HCT116 (cell line): Measurements from ENCODE around the gene ADAR. TPM values are rescaled to one million over a fixed set of nuclear protein-coding genes. Genes with fewer than 3 reads are reported as not detected.

Experiments
- total RNA-seq: library from RNA; stranded (reverse); gene quantifications from one replicate; pipeline ENCODE4 v1.2.1, GENCODE V29; 2021; ENCODE audit not compliant: unreplicated experiment

The ADAR gene
- total RNA-seq, 1 experiment from 2014 or later: 169 TPM

Other genes starting within 250 kb of the ADAR start
- gene IL6R, start 202.8 kb downstream of the ADAR start, total RNA-seq: 6.8 TPM
- not detected for gene TDRD10, start 106.0 kb downstream of the ADAR start, total RNA-seq
- gene SHE, start 105.8 kb downstream of the ADAR start, total RNA-seq: not detected
- gene UBE2Q1, start 49.5 kb downstream of the ADAR start, total RNA-seq: 70.9 TPM
- gene CHRNB2, start 40.4 kb downstream of the ADAR start, total RNA-seq: not detected